Measurements from ENCODE around the gene IRS1. TPM values are rescaled to one million over a fixed set of nuclear protein-coding genes. Genes with fewer than 3 reads are reported as not detected.

Gene IRS1
- total RNA-seq, 1 donor from 2014 or later: 12.6 TPM

DNA sequence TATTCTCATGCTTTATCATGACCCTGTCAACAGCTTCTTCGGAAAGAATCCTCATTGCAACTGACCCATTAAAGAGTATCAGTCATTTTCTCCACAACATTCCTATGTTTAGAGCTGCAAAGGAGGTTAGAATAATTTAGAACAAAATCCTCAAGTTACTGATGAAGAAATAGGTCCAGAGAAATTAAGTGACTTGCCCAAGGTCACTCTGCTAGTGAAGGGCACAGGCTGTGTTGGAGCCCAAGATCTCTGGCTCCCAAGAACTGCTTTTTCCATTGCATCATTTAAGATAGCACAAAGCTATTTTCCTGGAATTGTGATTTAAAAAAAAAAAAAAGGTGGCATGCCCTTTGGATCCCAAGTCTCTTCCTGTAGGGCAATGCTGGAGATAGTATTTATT, 9.6 kb downstream of the IRS1 start:
- Histone ChIP-seq H3K4me3 (ENCODE audit: low read depth, low read length) (no peak overlapping the region), H3K36me3 (ENCODE audit: control insufficient read depth, insufficient read depth, low read length) (no peaks in the 10 kb centered on the region), H3K27me3 (ENCODE audit: control insufficient read depth, insufficient read depth, low read length) (no peaks in the 10 kb centered on the region)
- no peak for DNase-seq (ENCODE audit: low read depth)
- TF ChIP-seq, protein P1, sequence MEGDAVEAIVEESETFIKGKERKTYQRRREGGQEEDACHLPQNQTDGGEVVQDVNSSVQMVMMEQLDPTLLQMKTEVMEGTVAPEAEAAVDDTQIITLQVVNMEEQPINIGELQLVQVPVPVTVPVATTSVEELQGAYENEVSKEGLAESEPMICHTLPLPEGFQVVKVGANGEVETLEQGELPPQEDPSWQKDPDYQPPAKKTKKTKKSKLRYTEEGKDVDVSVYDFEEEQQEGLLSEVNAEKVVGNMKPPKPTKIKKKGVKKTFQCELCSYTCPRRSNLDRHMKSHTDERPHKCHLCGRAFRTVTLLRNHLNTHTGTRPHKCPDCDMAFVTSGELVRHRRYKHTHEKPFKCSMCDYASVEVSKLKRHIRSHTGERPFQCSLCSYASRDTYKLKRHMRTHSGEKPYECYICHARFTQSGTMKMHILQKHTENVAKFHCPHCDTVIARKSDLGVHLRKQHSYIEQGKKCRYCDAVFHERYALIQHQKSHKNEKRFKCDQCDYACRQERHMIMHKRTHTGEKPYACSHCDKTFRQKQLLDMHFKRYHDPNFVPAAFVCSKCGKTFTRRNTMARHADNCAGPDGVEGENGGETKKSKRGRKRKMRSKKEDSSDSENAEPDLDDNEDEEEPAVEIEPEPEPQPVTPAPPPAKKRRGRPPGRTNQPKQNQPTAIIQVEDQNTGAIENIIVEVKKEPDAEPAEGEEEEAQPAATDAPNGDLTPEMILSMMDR (IDR thresholded peaks at IDR 0.05; ENCODE audit: insufficient read depth, low read length, poor library complexity, severe bottlenecking): no peak

DNA sequence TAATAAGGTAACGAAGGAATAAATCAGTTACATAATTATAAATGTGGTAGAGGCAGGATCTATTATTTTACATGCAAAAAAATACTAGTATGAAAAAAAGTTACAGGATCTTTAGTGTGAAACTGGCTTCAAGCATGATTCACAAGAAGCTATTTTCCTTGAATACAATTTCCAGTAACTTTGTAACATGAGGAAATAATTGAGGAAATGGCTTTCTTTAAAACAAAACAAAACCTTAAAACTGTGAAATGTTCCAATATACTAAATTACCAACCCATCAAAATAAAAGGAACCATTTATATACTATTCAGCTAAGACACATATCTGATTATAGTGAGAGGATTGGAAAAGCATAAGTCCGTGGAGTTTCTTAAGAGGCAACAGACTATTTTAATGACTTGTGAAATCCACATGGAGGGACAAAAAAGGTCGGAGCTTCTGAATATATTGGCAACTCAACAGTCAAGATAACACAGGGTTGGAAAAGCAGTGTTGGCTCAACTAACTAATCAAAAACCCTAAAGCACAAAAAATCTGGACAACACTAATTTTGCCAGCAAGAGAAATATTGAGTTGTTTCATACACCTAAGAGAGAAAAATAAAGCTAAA, 10.6 kb downstream of the IRS1 start:
- H3K36me3 ChIP-seq (ENCODE audit: control insufficient read depth, insufficient read depth, low read length): no peaks in the 10 kb centered on the region
- DNase-seq (ENCODE audit: low read depth): no peak
- H3K4me3 ChIP-seq (ENCODE audit: low read depth, low read length): no peak overlapping the region
- no peaks in the 10 kb centered on the region for H3K27me3 ChIP-seq (ENCODE audit: control insufficient read depth, insufficient read depth, low read length)
- TF ChIP-seq, protein P1 (IDR thresholded peaks at IDR 0.05; ENCODE audit: insufficient read depth, low read length, poor library complexity, severe bottlenecking): no peak

DNA sequence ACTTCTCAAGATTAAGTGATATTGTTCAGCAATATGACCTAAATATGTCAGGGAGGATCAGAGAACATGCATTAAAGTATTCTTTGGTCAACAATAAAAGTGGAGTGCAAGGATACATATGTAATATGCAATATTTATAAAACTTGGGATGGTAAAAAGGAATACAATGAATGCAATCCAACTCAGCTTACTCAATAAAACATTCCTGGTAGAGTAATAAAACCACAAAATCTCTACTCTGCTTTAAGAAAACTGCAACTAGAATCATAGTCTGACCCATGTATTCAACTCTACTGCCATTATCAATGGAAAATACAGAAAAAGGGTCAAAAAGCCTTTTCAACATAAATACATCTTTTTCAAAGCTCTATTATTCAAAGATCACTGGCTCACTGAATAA, 11.6 kb downstream of the IRS1 start:
- TF ChIP-seq, protein P1 (IDR thresholded peaks at IDR 0.05; ENCODE audit: insufficient read depth, low read length, poor library complexity, severe bottlenecking): no peak
- Histone ChIP-seq H3K4me3 (ENCODE audit: low read depth, low read length) (no peak overlapping the region), H3K36me3 (ENCODE audit: control insufficient read depth, insufficient read depth, low read length) (peaks cover 2% of the 10 kb centered on the region), H3K27me3 (ENCODE audit: control insufficient read depth, insufficient read depth, low read length) (no peaks in the 10 kb centered on the region)
- no peak for DNase-seq (ENCODE audit: low read depth)

DNA sequence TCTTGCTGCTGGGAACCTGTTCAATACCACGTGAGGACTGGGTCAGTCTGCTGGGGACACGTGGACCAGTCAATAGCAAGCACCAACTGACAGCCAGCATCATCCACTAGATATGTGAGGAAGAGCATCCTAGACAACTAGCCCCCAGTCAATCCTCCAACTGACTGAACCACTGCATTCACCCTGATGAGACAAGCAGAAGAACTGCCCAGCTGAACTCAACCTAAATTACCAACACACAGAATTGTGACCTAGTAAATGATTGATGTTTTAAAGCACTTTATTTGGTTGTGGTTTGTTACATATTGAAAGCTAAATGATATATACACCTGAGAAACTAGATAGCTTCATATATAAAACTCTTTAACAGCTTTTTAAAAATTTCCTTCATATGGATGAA, 15.7 kb downstream of the IRS1 start:
- H3K4me3 ChIP-seq (ENCODE audit: low read depth, low read length): no peak overlapping the region
- H3K27me3 ChIP-seq (ENCODE audit: control insufficient read depth, insufficient read depth, low read length): no peaks in the 10 kb centered on the region
- H3K36me3 ChIP-seq (ENCODE audit: control insufficient read depth, insufficient read depth, low read length): peaks cover 2% of the 10 kb centered on the region
- no peak for DNase-seq (ENCODE audit: low read depth)
- TF ChIP-seq, protein P1 (IDR thresholded peaks at IDR 0.05; ENCODE audit: insufficient read depth, low read length, poor library complexity, severe bottlenecking): no peak

DNA sequence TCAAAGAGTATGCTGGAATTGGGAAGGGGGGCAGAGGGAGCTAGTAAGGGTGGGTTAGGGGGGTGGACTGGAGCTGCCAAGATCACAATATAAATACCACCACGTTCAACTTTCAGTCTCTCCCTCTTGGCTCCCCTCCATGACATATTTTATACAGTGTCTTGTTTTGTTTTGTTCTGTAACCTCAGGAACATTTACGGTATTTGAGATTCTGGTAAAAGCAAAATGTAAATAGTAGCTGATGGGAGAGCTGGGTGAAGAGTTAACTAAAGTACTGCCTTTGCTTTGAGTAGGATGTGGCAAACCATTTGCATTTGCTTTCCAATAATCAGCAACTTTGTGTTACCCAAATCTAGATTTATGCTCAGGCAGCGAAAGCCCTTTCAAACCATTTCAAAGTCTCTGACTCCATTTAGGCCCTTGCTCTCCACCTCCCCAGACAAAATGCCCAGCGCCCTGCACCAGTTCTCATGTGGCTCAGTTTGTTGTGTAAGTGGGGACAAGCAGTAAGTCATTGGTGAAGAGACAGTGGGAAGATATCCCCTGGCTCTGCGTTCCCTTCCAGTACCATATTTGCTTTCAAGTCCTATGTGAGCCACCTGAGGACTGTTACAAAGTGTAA, 17.4 kb downstream of the IRS1 start:
- no peak for DNase-seq (ENCODE audit: low read depth)
- TF ChIP-seq, protein P1 (IDR thresholded peaks at IDR 0.05; ENCODE audit: insufficient read depth, low read length, poor library complexity, severe bottlenecking): no peak
- no peaks in the 10 kb centered on the region for H3K27me3 ChIP-seq (ENCODE audit: control insufficient read depth, insufficient read depth, low read length)
- H3K36me3 ChIP-seq (ENCODE audit: control insufficient read depth, insufficient read depth, low read length): peaks cover 2% of the 10 kb centered on the region
- H3K4me3 ChIP-seq (ENCODE audit: low read depth, low read length): no peak overlapping the region

DNA sequence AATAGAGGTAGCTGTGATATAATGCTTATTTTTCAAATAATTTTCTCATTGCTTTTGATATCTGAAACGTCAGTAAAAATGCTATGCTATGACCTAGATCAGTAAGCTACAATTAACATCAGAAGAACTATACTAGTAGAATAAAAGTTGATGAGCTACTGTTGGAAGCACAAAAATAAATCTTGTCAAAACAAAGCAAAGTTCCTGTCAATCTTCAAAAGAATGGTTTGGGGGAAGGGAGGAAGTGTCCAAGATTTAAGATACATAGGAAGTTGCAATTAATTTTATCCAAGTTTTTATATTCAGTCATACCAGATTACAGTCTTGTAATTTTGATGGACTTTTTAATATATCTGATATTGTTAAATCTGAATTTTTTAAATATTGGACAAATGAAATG, 19.2 kb downstream of the IRS1 start:
- H3K4me3 ChIP-seq (ENCODE audit: low read depth, low read length): no peak overlapping the region
- H3K27me3 ChIP-seq (ENCODE audit: control insufficient read depth, insufficient read depth, low read length): no peaks in the 10 kb centered on the region
- TF ChIP-seq, protein P1 (IDR thresholded peaks at IDR 0.05; ENCODE audit: insufficient read depth, low read length, poor library complexity, severe bottlenecking): no peak
- peaks cover 2% of the 10 kb centered on the region for H3K36me3 ChIP-seq (ENCODE audit: control insufficient read depth, insufficient read depth, low read length)
- no peak for DNase-seq (ENCODE audit: low read depth)

Measured in kidney epithelial cell (primary cell).